OCI-LY3 (cell line): ENCODE measurements around the gene EXOC6.

Experiments
- CTCF ChIP-seq: fragments of 200-600, 300-600 bp; sonication (generic); IDR thresholded peaks from 2 replicates; pipeline ENCODE4 v1.5.1; 2014; ENCODE audit warnings: antibody characterized with exemption, low read length, low read depth
- EZH2phosphoT487 ChIP-seq: fragments of 200-600 bp; shearing (Covaris generic); IDR thresholded peaks from 2 replicates; pipeline ENCODE4 v1.6.1; 2018; ENCODE audit warnings: antibody characterized with exemption, mixed run types, low read depth

GRCh38 chr10:92848441-92849233 is at the start of gene EXOC6:
- TF ChIP-seq CTCF: no peak
- no peak for TF ChIP-seq EZH2phosphoT487
